SK-N-DZ (cell line): ENCODE data around the gene AKR7A3.
"Not testable (repeated sequence)": the region's sequence is repeated elsewhere in the genome, so short reads cannot be mapped to it uniquely, and the experiment has no call there.

Experiments used
- DNase-seq: peaks from one replicate; pipeline ENCODE4 v3.0.0-alpha.2; 2015; ENCODE audit warnings: low spot score

AKR7A3 gene

GRCh38 chr1:19319196-19319595 is 30.6 kb upstream of the AKR7A3 start:
- DNase-seq = no peak

- DNase-seq = no peak
Measured at GRCh38 chr1:19317126-19317910, 28.7 kb upstream of the AKR7A3 start.

GRCh38 chr1:19315378-19316198 is 27.0 kb upstream of the AKR7A3 start:
- no peak for DNase-seq

- no peak for DNase-seq
Measured at GRCh38 chr1:19313961-19314882, 25.7 kb upstream of the AKR7A3 start.

GRCh38 chr1:19313636-19313959 is 25.0 kb upstream of the AKR7A3 start:
- no peak for DNase-seq

- no peak for DNase-seq
Measured at GRCh38 chr1:19312782-19313635, 24.4 kb upstream of the AKR7A3 start.

GRCh38 chr1:19311931-19312781 is 23.6 kb upstream of the AKR7A3 start, which contains the start of the genes AKR7A2 and SLC66A1:
Gene AKR7A2, minus strand, starts transcription at chr1:19312144. Its CDS starts 20 bp downstream, at chr1:19312124.
Gene SLC66A1, plus strand, starts transcription at chr1:19312326. Its CDS starts 5,352 bp downstream, at chr1:19317678.
- peak; percentile 85 for DNase-seq

- peak; percentile 20 for DNase-seq
Measured at GRCh38 chr1:19311503-19311930, 22.9 kb upstream of the AKR7A3 start.

- peak; percentile 20 for DNase-seq
Measured at GRCh38 chr1:19310720-19311502, 22.3 kb upstream of the AKR7A3 start.

- no peak for DNase-seq
Measured at GRCh38 chr1:19310061-19310460, 21.5 kb upstream of the AKR7A3 start.

- no peak for DNase-seq
Measured at GRCh38 chr1:19309123-19309813, 20.7 kb upstream of the AKR7A3 start.

- no peak for DNase-seq
Measured at GRCh38 chr1:19308509-19308907, 19.9 kb upstream of the AKR7A3 start.

GRCh38 chr1:19307794-19308508 is 19.4 kb upstream of the AKR7A3 start:
- no peak for DNase-seq

GRCh38 chr1:19306941-19307340 is 18.4 kb upstream of the AKR7A3 start:
- no peak for DNase-seq

- DNase-seq = no peak
Measured at GRCh38 chr1:19305880-19306279, 17.3 kb upstream of the AKR7A3 start.

GRCh38 chr1:19304081-19304480 is 15.5 kb upstream of the AKR7A3 start:
- not testable (repeated sequence) for DNase-seq

- peak; percentile 40 for DNase-seq
Measured at GRCh38 chr1:19300211-19300610, 11.6 kb upstream of the AKR7A3 start.

- no peak for DNase-seq
Measured at GRCh38 chr1:19294638-19295037, 6.1 kb upstream of the AKR7A3 start.
